HepG2 (cell line): ENCODE data around the gene PLXNA4. TPM values are rescaled to one million over a fixed set of nuclear protein-coding genes. Genes with fewer than 3 reads are reported as not detected.
"Not testable (repeated sequence)": the region's sequence is repeated elsewhere in the genome, so short reads cannot be mapped to it uniquely, and the experiment has no call there.

Source experiments
- ATAC-seq: fragments of 200-7000 bp; cut with Tn5 transposase; 3 replicates; pipeline ENCODE4 v1.9.1; 2020; ENCODE audit warnings: mild to moderate bottlenecking, moderate library complexity
- BruUV-seq: library from RNA; stranded (reverse); fragments of 400-500 nt; replicated peaks from 2 replicates; lab custom pipeline; 2021; lab: Mats Ljungman, UMichigan
- CTCF ChIA-PET: fragments of 300-600 bp; formaldehyde crosslinking; extraction: SDS; loops from one replicate; lab custom pipeline; 2021; ENCODE audit warnings: low total read pairs, inconsistent platforms, low intra/inter-chr PET ratio; lab: Yijun Ruan, JAX
- POLR2A ChIA-PET: fragments of 350-600 bp; sonication (Branson Sonifier 250); formaldehyde crosslinking; loops from one replicate; lab custom pipeline; 2020; ENCODE audit warnings: antibody characterized with exemption, inconsistent platforms; lab: Yijun Ruan, JAX
- DNase-seq: peaks from one replicate; pipeline ENCODE4 v3.0.0-alpha.2; 2015; ENCODE audit warnings: low spot score
- FAIRE-seq: peaks from 3 replicates; lab custom pipeline; 2011; peaks lifted over from hg19 to GRCh38; lab: Jason Lieb, UNC
- H2AFZ ChIP-seq: one replicate; pipeline ENCODE4 v1.6.1; 2011; ENCODE audit warnings: low read length, inconsistent platforms
- H3K27ac ChIP-seq: fragments of 300-600 bp; 3 replicates; pipeline ENCODE4 v1.8.0; 2011; ENCODE audit warnings: mixed run types, mild to moderate bottlenecking, mixed read lengths, low read length, inconsistent platforms; ENCODE audit not compliant: insufficient read depth; ENCODE audit errors: extremely low read length
- H3K27me3 ChIP-seq, 2 experiments: fragments of 200-600 bp in 1 of 2; 2 replicates in 1 of 2; 3 replicates in 1 of 2; pipeline versions ENCODE4 v1.6.0 to v1.8.0; 2011; ENCODE audit warnings: low read length in 2 of 2, mild to moderate bottlenecking in 2 of 2, moderate library complexity in 2 of 2, inconsistent platforms in 1 of 2; ENCODE audit not compliant: insufficient read depth in 2 of 2, control insufficient read depth in 1 of 2
- H3K36me3 ChIP-seq, 2 experiments: fragments of 200-600 bp in 1 of 2; replicated peaks in 1 of 2; 2 replicates in 1 of 2; 3 replicates in 1 of 2; pipeline versions ENCODE4 v1.5.1 to v1.8.0; 2011; ENCODE audit warnings: low read length in 2 of 2, inconsistent platforms in 1 of 2; ENCODE audit not compliant: insufficient read depth in 2 of 2, control insufficient read depth in 1 of 2
- H3K4me1 ChIP-seq: 2 replicates; pipeline ENCODE4 v1.5.1; 2012; ENCODE audit warnings: low read length, inconsistent platforms; ENCODE audit not compliant: insufficient read depth
- H3K4me2 ChIP-seq: 2 replicates; pipeline ENCODE4 v1.6.0; 2011; ENCODE audit warnings: low read depth, low read length, inconsistent platforms
- H3K4me3 ChIP-seq, 3 experiments: fragments of 200-600 bp in 1 of 3; sonication (generic), shearing (Covaris generic) in 1 of 3; replicated peaks in 1 of 3; 2 replicates each; pipeline ENCODE4 v1.5.1; 2011 to 2016; ENCODE audit warnings: low read length in 3 of 3, inconsistent platforms in 2 of 3, low read depth in 2 of 3, mild to moderate bottlenecking in 2 of 3, control low read depth in 1 of 3, mixed read lengths in 1 of 3; ENCODE audit not compliant: insufficient read depth in 1 of 3
- H3K79me2 ChIP-seq: one replicate; pipeline ENCODE4 v1.6.1; 2011; ENCODE audit warnings: low read length, inconsistent platforms; ENCODE audit not compliant: insufficient read depth
- H3K9ac ChIP-seq: 2 replicates; pipeline ENCODE4 v1.6.0; 2011; ENCODE audit warnings: mild to moderate bottlenecking, low read depth, low read length, inconsistent platforms; ENCODE audit not compliant: insufficient read depth
- H3K9me3 ChIP-seq: 2 replicates; pipeline ENCODE4 v1.5.1; 2012; ENCODE audit warnings: mild to moderate bottlenecking, low read length
- H4K20me1 ChIP-seq: 2 replicates; pipeline ENCODE4 v1.6.0; 2011; ENCODE audit warnings: inconsistent platforms, mild to moderate bottlenecking, low read length, moderate library complexity; ENCODE audit not compliant: insufficient read depth
- RBM39 ChIP-seq: fragments of 200-400 bp; formaldehyde crosslinking; IDR thresholded peaks from one replicate; pipeline ENCODE4 v1.6.1; 2018; ENCODE audit warnings: antibody characterized with exemption, mild to moderate bottlenecking, low read depth, low read length; ENCODE audit not compliant: poor library complexity, severe bottlenecking
- WGBS: methylation state at CpG from one replicate; pipeline ENCODE4 v1.1.6; 2017; ENCODE audit warnings: low lambda C conversion rate; 5-methylcytosine and 5-hydroxymethylcytosine counted together
- in situ Hi-C: cut with HindIII; loops from 2 replicates; pipeline ENCODE4 v1.10.0; 2017; ENCODE audit warnings: low pct_unique_long_range_greater_than_20kb; ENCODE audit not compliant: extremely low pct_ligation_motif_present
- intact Hi-C: fragments of 100-400 bp; cut with micrococcal nuclease; formaldehyde crosslinking; loops from one replicate; pipeline ENCODE4 v1.10.0; 2022; ENCODE audit not compliant: unreplicated experiment
- polyA plus RNA-seq, 8 experiments: library from polyadenylated mRNA; depleted of rRNA in 3 of 8; stranded (reverse) in 7 of 8; unstranded in 1 of 8; fragments of >200 nt; fragmentation: Illumina TruSeq in 4 of 8; extraction: Trizol in 4 of 8; gene quantifications; 2 replicates each; pipeline versions ENCODE4 v1.2.1 to v1.2.3, GENCODE V29; 2011 to 2016; ENCODE audit warnings: low read depth in 4 of 8, missing spikeins in 1 of 8, mixed read lengths in 1 of 8; ENCODE audit not compliant: insufficient read depth in 1 of 8
- total RNA-seq, 5 experiments: library from RNA; depleted of rRNA; stranded (reverse); fragments of >200 nt; fragmentation: Illumina TruSeq; extraction: Trizol; gene quantifications; 2 replicates each; pipeline ENCODE4 v1.2.3, GENCODE V29; 2016; ENCODE audit warnings: low read depth in 1 of 5
- TF ChIP-seq, protein P1 (sequence below): IDR thresholded peaks from 2 replicates; pipeline ENCODE4 v1.6.1; 2016; ENCODE audit warnings: mild to moderate bottlenecking

PLXNA4 gene
- total and polyA plus RNA-seq, 2 of the 13 experiments (the other 11 are each of a cell fraction or from before 2014, with no cell fraction given) = 0.01 to 0.04 TPM

DNA sequence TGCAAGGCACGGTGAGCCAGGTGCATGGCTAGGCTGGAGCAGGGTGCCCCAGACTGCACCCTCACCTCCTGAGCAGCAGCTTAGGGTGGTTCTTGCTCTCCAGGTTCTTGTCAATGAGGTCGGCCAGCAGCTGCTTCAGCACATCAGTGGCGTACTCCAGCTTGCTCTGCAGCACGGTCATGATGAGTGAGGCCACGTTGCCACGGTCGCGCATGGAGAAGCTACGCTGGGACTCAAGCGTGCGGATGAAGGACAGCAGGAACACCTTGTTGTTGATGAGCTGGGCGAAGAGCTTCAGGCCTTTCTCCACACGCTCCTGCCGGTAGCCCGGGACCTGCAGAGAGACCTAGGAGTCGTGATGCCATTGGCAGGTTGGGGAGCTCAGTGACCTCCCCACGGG lies 408.0 kb downstream of the PLXNA4 start:
- Histone ChIP-seq H3K9me3 (no peaks in the 10 kb centered on the region), H4K20me1 (no peaks in the 10 kb centered on the region), H3K9ac (no peak overlapping the region), H3K4me3 (no peak overlapping the region), H3K27ac (no peak overlapping the region), H3K36me3 (no peaks in the 10 kb centered on the region), H3K4me1 (no peaks in the 10 kb centered on the region), H3K4me2 (no peak overlapping the region), H3K79me2 (no peaks in the 10 kb centered on the region), H3K27me3 (peaks cover 3 to 43% of the 10 kb centered on the region in 2 experiments; a peak in 3 of 5 replicates), H2AFZ (no peak overlapping the region)
- 10% methylated on average over 6 of the region's 17 CpGs for WGBS
- no peak for ATAC-seq
- ChIA-PET POLR2A (no interaction called here), CTCF (no interaction called here)
- intact Hi-C loops (no loop called here), in situ Hi-C loops (no loop called here)
- no peak for TF ChIP-seq RBM39
- TF ChIP-seq, protein P1, sequence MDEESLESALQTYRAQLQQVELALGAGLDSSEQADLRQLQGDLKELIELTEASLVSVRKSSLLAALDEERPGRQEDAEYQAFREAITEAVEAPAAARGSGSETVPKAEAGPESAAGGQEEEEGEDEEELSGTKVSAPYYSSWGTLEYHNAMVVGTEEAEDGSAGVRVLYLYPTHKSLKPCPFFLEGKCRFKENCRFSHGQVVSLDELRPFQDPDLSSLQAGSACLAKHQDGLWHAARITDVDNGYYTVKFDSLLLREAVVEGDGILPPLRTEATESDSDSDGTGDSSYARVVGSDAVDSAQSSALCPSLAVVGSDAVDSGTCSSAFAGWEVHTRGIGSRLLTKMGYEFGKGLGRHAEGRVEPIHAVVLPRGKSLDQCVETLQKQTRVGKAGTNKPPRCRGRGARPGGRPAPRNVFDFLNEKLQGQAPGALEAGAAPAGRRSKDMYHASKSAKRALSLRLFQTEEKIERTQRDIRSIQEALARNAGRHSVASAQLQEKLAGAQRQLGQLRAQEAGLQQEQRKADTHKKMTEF = no peak
- no peak for FAIRE-seq
- no TSS peak for BruUV-seq
- no peak for DNase-seq

- WGBS = 42% methylated on average over 7 of the region's 7 CpGs
- ATAC-seq, POLR2A ChIA-PET, BruUV-seq, H3K9me3 ChIP-seq, in situ Hi-C loops, H3K4me1 ChIP-seq, H3K36me3 ChIP-seq, H4K20me1 ChIP-seq, H3K27ac ChIP-seq, intact Hi-C loops, H2AFZ ChIP-seq, H3K4me2 ChIP-seq, CTCF ChIA-PET, DNase-seq, H3K4me3 ChIP-seq, FAIRE-seq, H3K79me2 ChIP-seq, H3K9ac ChIP-seq: not testable (repeated sequence)
- peaks cover 5 to 54% of the 10 kb centered on the region in 2 experiments; a peak in 4 of 5 replicates for H3K27me3 ChIP-seq
Observed at GRCh38 chr7:132165695-132166094, 410.6 kb downstream of the PLXNA4 start.
